Activated naive CD8-positive, alpha-beta T cell treated with anti-CD3 and anti-CD28 coated beads, Interleukin-2, amount 50 U/mL, for 24 hours (primary cell): Measurements from ENCODE around the gene SDK2.

Experiments
- ATAC-seq: fragments of 150-1000 bp; cut with Tn5 transposase; one replicate; pipeline ENCODE4 v1.10.0; 2021
- DNase-seq: peaks from one replicate; pipeline ENCODE4 v3.0.0; 2021
- H3K27ac Mint-ChIP-seq: one replicate; pipeline ENCODE4 v1.8.0; 2021; ENCODE audit warnings: mild to moderate bottlenecking, mixed read lengths
- H3K27me3 Mint-ChIP-seq: one replicate; pipeline ENCODE4 v1.8.0; 2021; ENCODE audit warnings: mixed read lengths
- H3K36me3 Mint-ChIP-seq: one replicate; pipeline ENCODE4 v1.8.0; 2021; ENCODE audit warnings: low read depth, mixed read lengths
- H3K4me1 Mint-ChIP-seq: one replicate; pipeline ENCODE4 v1.8.0; 2021; ENCODE audit warnings: mixed read lengths
- H3K4me3 Mint-ChIP-seq: one replicate; pipeline ENCODE4 v1.8.0; 2021; ENCODE audit warnings: mild to moderate bottlenecking, moderate library complexity, mixed read lengths
- H3K9me3 Mint-ChIP-seq: one replicate; pipeline ENCODE4 v1.8.0; 2021; ENCODE audit warnings: mixed read lengths

The SDK2 gene

GRCh38 chr17:73546770-73547536 is 97.3 kb downstream of the SDK2 start:
- peak; percentile 14 for DNase-seq
- H3K9me3 Mint-ChIP-seq, result no peaks in the 10 kb centered on the region
- H3K4me3 Mint-ChIP-seq, result no peak overlapping the region
- peak; percentile 51 for ATAC-seq
- peaks cover 16% of the 10 kb centered on the region for H3K4me1 Mint-ChIP-seq
- no peaks in the 10 kb centered on the region for H3K36me3 Mint-ChIP-seq
- H3K27me3 Mint-ChIP-seq, result no peaks in the 10 kb centered on the region
- no peak overlapping the region for H3K27ac Mint-ChIP-seq

DNA sequence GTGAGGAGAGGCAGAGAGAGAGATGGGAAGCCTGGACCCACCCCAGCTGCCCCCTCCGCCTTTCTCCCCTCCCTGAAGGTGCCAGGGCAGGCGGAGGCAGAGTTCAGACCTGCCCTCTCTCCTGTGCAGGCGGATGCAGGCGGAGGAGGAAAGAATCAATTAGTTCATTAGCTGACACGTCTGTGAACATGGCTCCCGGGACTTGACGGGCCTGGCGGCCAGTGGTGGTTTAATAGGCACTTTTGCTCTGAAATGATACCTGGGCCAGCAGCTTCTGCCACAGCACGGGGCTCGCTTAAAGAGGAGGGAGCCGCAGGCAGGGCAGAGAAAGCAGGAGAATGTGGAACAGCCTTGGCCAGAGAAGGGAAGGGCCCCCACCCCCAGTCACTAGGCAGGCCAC is 98.1 kb downstream of the SDK2 start:
- Mint-ChIP-seq H3K4me1 (peaks cover 11% of the 10 kb centered on the region), H3K27ac (no peak overlapping the region), H3K36me3 (no peaks in the 10 kb centered on the region), H3K27me3 (no peaks in the 10 kb centered on the region), H3K4me3 (no peak overlapping the region), H3K9me3 (no peaks in the 10 kb centered on the region)
- ATAC-seq (no peak), DNase-seq (no peak)

- H3K27ac Mint-ChIP-seq, result no peak overlapping the region
These were observed 98.9 kb downstream of the SDK2 start for GRCh38 chr17:73545109-73546032.

GRCh38 chr17:73544333-73544732 is 99.9 kb downstream of the SDK2 start:
- no peak overlapping the region for H3K27ac Mint-ChIP-seq
- H3K36me3 Mint-ChIP-seq, result no peaks in the 10 kb centered on the region
- H3K4me1 Mint-ChIP-seq, result peaks cover 8% of the 10 kb centered on the region
- H3K4me3 Mint-ChIP-seq, result no peak overlapping the region
- H3K27me3 Mint-ChIP-seq, result no peaks in the 10 kb centered on the region
- H3K9me3 Mint-ChIP-seq, result no peaks in the 10 kb centered on the region
- DNase-seq, result no peak
- no peak for ATAC-seq

More at GRCh38 chr17:73545109-73546032, 98.9 kb downstream of the SDK2 start:
- DNase-seq (no peak), ATAC-seq (no peak)
- H3K27me3 Mint-ChIP-seq, result no peaks in the 10 kb centered on the region
- H3K36me3 Mint-ChIP-seq, result no peaks in the 10 kb centered on the region
- H3K9me3 Mint-ChIP-seq, result no peaks in the 10 kb centered on the region
- no peak overlapping the region for H3K4me3 Mint-ChIP-seq
- H3K4me1 Mint-ChIP-seq, result peaks cover 11% of the 10 kb centered on the region

DNA sequence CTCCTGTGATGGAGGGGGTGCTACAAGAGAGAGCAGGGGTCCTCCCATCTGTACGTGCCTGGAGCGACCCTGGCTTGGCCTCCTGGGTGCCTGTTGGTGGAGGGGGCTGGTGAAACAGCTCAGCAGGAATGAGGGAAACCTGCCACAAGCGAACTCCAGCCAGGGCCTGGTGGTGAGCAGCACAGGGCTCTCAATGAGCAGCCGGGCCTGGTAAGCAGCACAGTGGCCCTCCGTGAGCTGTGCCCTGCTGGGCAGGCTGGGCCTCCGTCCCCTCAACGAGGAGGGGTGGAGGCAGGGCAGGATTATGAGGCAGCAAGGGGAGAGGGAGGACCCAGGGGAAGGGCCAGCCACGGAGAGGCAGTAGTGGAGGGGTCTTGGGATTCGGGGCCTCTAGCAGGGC is 101.9 kb downstream of the SDK2 start:
- Mint-ChIP-seq H3K4me1 (peaks cover 8% of the 10 kb centered on the region), H3K9me3 (no peaks in the 10 kb centered on the region), H3K27me3 (no peaks in the 10 kb centered on the region), H3K36me3 (no peaks in the 10 kb centered on the region), H3K4me3 (no peak overlapping the region), H3K27ac (no peak overlapping the region)
- DNase-seq (no peak), ATAC-seq (no peak)

DNA sequence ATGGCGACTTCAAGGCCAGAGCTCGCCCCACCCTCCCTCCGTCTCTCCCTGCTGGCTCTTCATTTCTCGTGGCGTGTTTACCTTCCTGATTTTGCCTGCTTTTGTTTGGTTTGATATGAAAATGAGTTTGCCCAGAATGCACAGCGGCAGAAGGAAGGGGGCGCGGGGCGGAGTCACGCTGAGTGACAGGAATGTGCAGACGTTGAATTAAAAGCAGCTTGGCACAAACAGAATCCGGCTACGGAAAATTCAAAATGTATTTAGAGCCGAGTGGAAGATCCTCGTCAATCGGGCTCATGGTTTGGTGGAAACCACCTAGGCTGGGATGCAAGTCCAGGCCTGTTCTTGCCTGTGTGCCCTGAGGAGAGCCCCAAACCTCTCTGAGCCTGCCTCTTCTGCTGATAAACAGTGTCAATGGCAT is 102.7 kb downstream of the SDK2 start:
- Mint-ChIP-seq H3K36me3 (no peaks in the 10 kb centered on the region), H3K9me3 (no peaks in the 10 kb centered on the region), H3K27ac (no peak overlapping the region), H3K4me1 (peaks cover 3% of the 10 kb centered on the region), H3K4me3 (no peak overlapping the region), H3K27me3 (no peaks in the 10 kb centered on the region)
- ATAC-seq, result no peak
- DNase-seq, result no peak

GRCh38 chr17:73541111-73541510 is 103.1 kb downstream of the SDK2 start:
- H3K27ac Mint-ChIP-seq, result no peak overlapping the region
- ATAC-seq (no peak), DNase-seq (no peak)
- H3K4me1 Mint-ChIP-seq, result peaks cover 3% of the 10 kb centered on the region
- no peaks in the 10 kb centered on the region for H3K27me3 Mint-ChIP-seq
- H3K36me3 Mint-ChIP-seq, result no peaks in the 10 kb centered on the region
- H3K4me3 Mint-ChIP-seq, result no peak overlapping the region
- no peaks in the 10 kb centered on the region for H3K9me3 Mint-ChIP-seq

GRCh38 chr17:73539166-73539565 is 105.1 kb downstream of the SDK2 start:
- Mint-ChIP-seq H3K36me3 (no peaks in the 10 kb centered on the region), H3K4me3 (no peak overlapping the region), H3K9me3 (no peaks in the 10 kb centered on the region), H3K27me3 (no peaks in the 10 kb centered on the region), H3K4me1 (peaks cover 3% of the 10 kb centered on the region), H3K27ac (no peak overlapping the region)
- ATAC-seq (no peak), DNase-seq (no peak)

DNA sequence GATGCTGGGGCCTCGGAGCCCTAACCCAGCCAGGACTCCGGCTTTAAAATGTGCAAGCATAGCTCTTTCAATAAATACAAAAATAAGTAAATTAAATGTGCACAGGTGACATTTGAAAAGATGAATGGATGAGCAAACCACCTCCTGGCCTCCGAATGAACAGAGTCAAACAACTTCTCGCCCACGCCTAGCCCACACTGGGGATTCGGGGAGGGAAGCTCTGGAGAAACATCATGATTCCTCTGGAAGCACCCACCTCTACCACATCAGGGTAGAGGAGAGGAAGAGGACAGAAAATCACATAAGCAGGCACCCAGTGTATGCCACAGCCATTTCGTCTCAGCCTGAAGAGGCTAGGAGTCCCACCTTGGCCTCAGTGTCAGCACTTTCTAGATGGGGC is 105.8 kb downstream of the SDK2 start:
- ATAC-seq, result no peak
- peaks cover 3% of the 10 kb centered on the region for H3K4me1 Mint-ChIP-seq

GRCh38 chr17:73536700-73537605 is 107.3 kb downstream of the SDK2 start:
- no peaks in the 10 kb centered on the region for H3K36me3 Mint-ChIP-seq
- no peak overlapping the region for H3K27ac Mint-ChIP-seq
- peaks cover 3% of the 10 kb centered on the region for H3K4me1 Mint-ChIP-seq
- H3K27me3 Mint-ChIP-seq, result no peaks in the 10 kb centered on the region
- ATAC-seq (no peak), DNase-seq (no peak)
- H3K4me3 Mint-ChIP-seq, result no peak overlapping the region
- no peaks in the 10 kb centered on the region for H3K9me3 Mint-ChIP-seq

More for the DNA sequence above, 105.8 kb downstream of the SDK2 start:
- Mint-ChIP-seq H3K27ac (no peak overlapping the region), H3K4me3 (no peak overlapping the region), H3K27me3 (no peaks in the 10 kb centered on the region), H3K36me3 (no peaks in the 10 kb centered on the region), H3K9me3 (no peaks in the 10 kb centered on the region)
- DNase-seq, result no peak

GRCh38 chr17:73535746-73536145 is 108.5 kb downstream of the SDK2 start:
- Mint-ChIP-seq H3K4me1 (peaks cover 3% of the 10 kb centered on the region), H3K27ac (no peak overlapping the region), H3K9me3 (no peaks in the 10 kb centered on the region), H3K27me3 (no peaks in the 10 kb centered on the region), H3K4me3 (no peak overlapping the region), H3K36me3 (no peaks in the 10 kb centered on the region)
- DNase-seq (no peak), ATAC-seq (no peak)

DNA sequence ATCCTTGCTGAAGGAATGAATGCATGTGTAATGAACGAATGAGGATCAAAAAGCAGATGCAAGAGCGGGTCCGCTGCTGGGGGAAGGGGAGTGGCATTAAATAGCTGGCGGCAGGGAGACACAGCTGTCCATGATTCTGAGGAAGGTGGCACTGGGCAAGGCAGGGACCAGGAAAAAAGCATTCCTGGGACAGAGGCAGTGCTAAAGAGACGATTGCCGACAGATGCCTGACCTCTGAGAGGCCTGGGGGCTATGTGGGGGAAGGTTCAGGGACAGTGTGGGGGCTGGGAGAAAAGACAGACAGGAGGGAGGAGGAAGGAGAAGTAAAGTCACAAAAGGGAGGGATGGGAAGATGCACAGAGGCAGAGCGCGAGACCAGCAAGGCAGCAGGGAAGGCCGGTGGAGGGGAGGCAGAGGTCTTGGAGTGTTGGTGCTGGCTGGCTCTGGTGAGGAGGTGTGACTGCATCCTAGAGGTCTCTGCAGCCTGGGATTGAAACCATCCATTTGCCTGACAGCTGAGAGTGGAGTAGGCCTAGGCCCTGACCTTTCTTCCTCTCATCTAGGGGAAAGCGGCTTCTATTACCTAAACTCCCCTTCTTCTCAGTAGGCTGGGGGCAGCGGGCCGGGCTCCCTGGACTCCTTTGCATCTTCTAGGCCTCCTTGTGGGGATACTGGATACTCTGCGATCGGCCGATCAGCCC is 109.9 kb downstream of the SDK2 start:
- peaks cover 3% of the 10 kb centered on the region for H3K4me1 Mint-ChIP-seq
- H3K27ac Mint-ChIP-seq, result no peak overlapping the region
- H3K27me3 Mint-ChIP-seq, result no peaks in the 10 kb centered on the region
- H3K36me3 Mint-ChIP-seq, result no peaks in the 10 kb centered on the region
- H3K4me3 Mint-ChIP-seq, result no peak overlapping the region
- DNase-seq, result no peak
- no peak for ATAC-seq
- H3K9me3 Mint-ChIP-seq, result no peaks in the 10 kb centered on the region

GRCh38 chr17:73533781-73534180 is 110.5 kb downstream of the SDK2 start:
- Mint-ChIP-seq H3K4me1 (peaks cover 3% of the 10 kb centered on the region), H3K27me3 (no peaks in the 10 kb centered on the region), H3K9me3 (no peaks in the 10 kb centered on the region), H3K4me3 (no peak overlapping the region), H3K36me3 (no peaks in the 10 kb centered on the region), H3K27ac (no peak overlapping the region)
- no peak for ATAC-seq
- no peak for DNase-seq

DNA sequence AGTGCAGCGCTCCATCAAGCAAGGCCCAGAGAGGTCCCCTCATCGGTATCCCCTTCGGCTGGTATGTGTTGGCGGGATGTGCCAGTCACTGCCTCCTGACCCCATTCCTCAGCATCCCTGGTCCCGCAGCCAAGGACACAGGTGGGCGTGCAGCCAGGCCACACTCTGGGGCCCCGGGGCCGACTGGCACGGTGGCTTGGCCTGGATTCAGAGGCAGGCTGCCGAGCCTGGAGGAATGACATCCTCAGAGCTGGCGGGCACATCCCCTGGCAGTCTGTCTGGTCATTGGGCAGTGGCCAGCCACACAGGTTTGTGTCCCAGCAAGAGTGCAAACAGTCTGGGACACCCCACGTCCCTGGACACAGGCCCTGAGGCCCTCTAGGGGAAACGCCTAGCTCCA is 111.1 kb downstream of the SDK2 start:
- no peak for ATAC-seq
- no peak overlapping the region for H3K4me3 Mint-ChIP-seq
- no peaks in the 10 kb centered on the region for H3K36me3 Mint-ChIP-seq
- DNase-seq, result no peak
- H3K4me1 Mint-ChIP-seq, result peaks cover 3% of the 10 kb centered on the region
- no peaks in the 10 kb centered on the region for H3K27me3 Mint-ChIP-seq
- no peak overlapping the region for H3K27ac Mint-ChIP-seq
- no peaks in the 10 kb centered on the region for H3K9me3 Mint-ChIP-seq
